SK-N-SH treated with all-trans-retinoic acid at 6 μM for 48 hours (cell line): ENCODE results near the gene ARID5B.

Source experiments
- ATAC-seq: fragments of 200-7000 bp; cut with Tn5 transposase; 3 replicates; pipeline ENCODE4 v1.9.1; 2020; ENCODE audit warnings: mild to moderate bottlenecking, moderate library complexity
- ARNTL ChIP-seq: fragments of 450-650 bp; formaldehyde crosslinking; IDR thresholded peaks from 2 replicates; pipeline ENCODE4 v1.5.0; 2020; ENCODE audit warnings: low read depth, mild to moderate bottlenecking, moderate library complexity, borderline replicate concordance
- BACH2 ChIP-seq: fragments of 250-450 bp; sonication (Bioruptor Pico); IDR thresholded peaks from 2 replicates; pipeline ENCODE4 v1.9.0; 2021; ENCODE audit warnings: mild to moderate bottlenecking, borderline replicate concordance
- CSDC2 ChIP-seq: fragments of 250-450 bp; sonication (Bioruptor Pico); IDR thresholded peaks from 2 replicates; pipeline ENCODE4 v1.5.0; 2020; ENCODE audit warnings: mild to moderate bottlenecking, moderate library complexity
- ESRRG ChIP-seq: fragments of 250-450 bp; sonication (Bioruptor Pico); IDR thresholded peaks from 2 replicates; pipeline ENCODE4 v1.6.1; 2021; ENCODE audit warnings: mild to moderate bottlenecking
- GLIS3 ChIP-seq: fragments of 250-450 bp; sonication (Bioruptor Pico); IDR thresholded peaks from 2 replicates; pipeline ENCODE4 v1.5.0; 2020; ENCODE audit warnings: mild to moderate bottlenecking, moderate library complexity
- ISL1 ChIP-seq: fragments of 250-450 bp; sonication (Bioruptor Pico); IDR thresholded peaks from 2 replicates; pipeline ENCODE4 v2.1.2; 2022; ENCODE audit warnings: mild to moderate bottlenecking, moderate library complexity
- OSR1 ChIP-seq: fragments of 250-450 bp; sonication (Bioruptor Pico); IDR thresholded peaks from 2 replicates; pipeline ENCODE4 v1.8.0; 2022; ENCODE audit warnings: moderate library complexity, mild to moderate bottlenecking, inconsistent platforms
- PPARA ChIP-seq: fragments of 250-450 bp; sonication (Bioruptor Pico); IDR thresholded peaks from 2 replicates; pipeline ENCODE4 v1.5.0; 2020; ENCODE audit warnings: mild to moderate bottlenecking, borderline replicate concordance
- RARB ChIP-seq: fragments of 250-450 bp; sonication (Bioruptor Pico); IDR thresholded peaks from 2 replicates; pipeline ENCODE4 v1.8.0; 2021; ENCODE audit warnings: mild to moderate bottlenecking, moderate library complexity
- TCF4 ChIP-seq: fragments of 250-450 bp; sonication (Bioruptor Pico); IDR thresholded peaks from 2 replicates; pipeline ENCODE4 v1.8.0; 2021; ENCODE audit warnings: mild to moderate bottlenecking, moderate library complexity, borderline replicate concordance
- TOX ChIP-seq: fragments of 250-450 bp; sonication (Bioruptor Pico); IDR thresholded peaks from 2 replicates; pipeline ENCODE4 v1.8.0; 2021; ENCODE audit warnings: mild to moderate bottlenecking, moderate library complexity, borderline replicate concordance
- ZC3H10 ChIP-seq: fragments of 250-450 bp; sonication (Bioruptor Pico); IDR thresholded peaks from 2 replicates; pipeline ENCODE4 v1.5.1; 2021; ENCODE audit warnings: mild to moderate bottlenecking, moderate library complexity
- ZNF70 ChIP-seq: fragments of 450-650 bp; formaldehyde crosslinking; IDR thresholded peaks from 2 replicates; pipeline ENCODE4 v1.5.0; 2020; ENCODE audit warnings: mild to moderate bottlenecking, moderate library complexity
- ZNF8 ChIP-seq: fragments of 450-650 bp; formaldehyde crosslinking; IDR thresholded peaks from 2 replicates; pipeline ENCODE4 v1.5.0; 2020; ENCODE audit warnings: mild to moderate bottlenecking, moderate library complexity
- TF ChIP-seq, protein P1 (sequence below): fragments of 250-450 bp; sonication (Bioruptor Pico); IDR thresholded peaks from 2 replicates; pipeline ENCODE4 v1.8.0; 2020; ENCODE audit warnings: mild to moderate bottlenecking, moderate library complexity, borderline replicate concordance
- TF ChIP-seq, protein P2 (sequence below): fragments of 250-450 bp; sonication (Bioruptor Pico); IDR thresholded peaks from 2 replicates; pipeline ENCODE4 v1.8.0; 2021; ENCODE audit warnings: low read depth, mild to moderate bottlenecking, moderate library complexity, borderline replicate concordance
- TF ChIP-seq, protein P3 (sequence below): fragments of 250-450 bp; sonication (Bioruptor Pico); IDR thresholded peaks from 2 replicates; pipeline ENCODE4 v1.5.0; 2020; ENCODE audit warnings: mild to moderate bottlenecking, moderate library complexity
- TF ChIP-seq, protein P4 (sequence below): fragments of 250-450 bp; sonication (Bioruptor Pico); IDR thresholded peaks from 2 replicates; pipeline ENCODE4 v1.5.1; 2020; ENCODE audit warnings: low read depth, mild to moderate bottlenecking, moderate library complexity

ARID5B gene

DNA sequence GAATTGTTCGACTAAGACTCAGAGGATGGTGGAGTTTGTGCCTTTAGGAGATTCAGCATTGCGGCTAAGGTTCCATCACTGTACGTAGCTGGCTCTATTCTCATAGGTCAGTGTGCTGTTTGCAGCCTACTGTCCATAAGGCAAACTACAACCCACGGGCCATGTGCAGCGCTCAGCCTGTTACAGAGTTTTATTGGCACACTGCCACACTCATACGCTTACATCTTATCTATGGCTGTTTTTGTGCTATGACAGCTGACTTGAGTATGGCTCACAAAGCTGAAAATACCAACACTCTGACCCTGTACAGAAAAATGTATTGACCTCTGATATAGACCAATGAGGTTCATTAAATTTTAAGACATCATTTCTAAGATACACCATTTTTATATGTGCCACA is 114.5 kb downstream of the ARID5B start:
- no peak for TF ChIP-seq CSDC2 (CRISPR knock-in tag)
- TF ChIP-seq TOX (CRISPR knock-in tag), result no peak
- no peak for TF ChIP-seq ZNF8
- no peak for TF ChIP-seq PPARA
- TF ChIP-seq, all 23 proteins: peak for 0
- peak; percentile 49 for ATAC-seq

DNA sequence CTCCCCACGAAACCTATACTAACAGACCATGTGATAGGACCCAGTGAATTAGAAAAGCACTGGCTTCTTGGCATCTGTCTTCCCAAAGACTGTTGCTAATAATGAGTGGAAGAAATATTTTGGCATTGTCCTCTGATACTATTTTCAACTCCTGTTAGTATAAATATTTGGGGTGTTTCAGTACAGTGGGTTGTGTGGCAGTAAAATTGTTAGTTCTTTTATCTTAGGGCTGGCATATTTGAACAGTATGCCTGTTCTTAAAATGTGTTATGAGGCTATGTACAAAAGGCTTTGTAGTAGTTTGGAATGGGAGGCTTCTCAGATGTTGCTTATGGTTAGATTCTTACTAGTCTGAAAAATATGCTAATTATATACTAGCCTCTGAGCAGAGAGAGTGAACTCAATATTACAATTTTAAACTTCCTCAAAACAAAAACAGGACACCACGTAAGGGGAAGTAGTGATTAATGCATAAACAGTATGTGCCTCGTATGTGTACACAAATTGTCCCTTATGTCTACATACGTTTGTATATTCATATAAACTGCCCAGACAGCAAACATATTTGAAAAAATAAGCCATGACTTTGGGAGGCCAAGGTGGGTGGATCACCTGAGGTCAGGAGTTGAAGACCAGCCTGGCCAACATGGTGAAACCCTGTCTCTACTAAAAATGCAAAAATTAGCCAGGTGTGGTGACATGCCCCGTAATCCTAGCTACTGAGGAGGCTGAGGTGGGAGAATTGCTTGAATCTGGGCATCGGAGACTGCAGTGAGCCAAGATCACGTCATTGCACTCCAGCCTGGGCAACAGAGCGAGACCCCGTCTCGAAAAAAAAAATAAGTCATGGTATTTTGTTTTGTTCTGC is 115.4 kb downstream of the ARID5B start:
- TF ChIP-seq, protein P1, sequence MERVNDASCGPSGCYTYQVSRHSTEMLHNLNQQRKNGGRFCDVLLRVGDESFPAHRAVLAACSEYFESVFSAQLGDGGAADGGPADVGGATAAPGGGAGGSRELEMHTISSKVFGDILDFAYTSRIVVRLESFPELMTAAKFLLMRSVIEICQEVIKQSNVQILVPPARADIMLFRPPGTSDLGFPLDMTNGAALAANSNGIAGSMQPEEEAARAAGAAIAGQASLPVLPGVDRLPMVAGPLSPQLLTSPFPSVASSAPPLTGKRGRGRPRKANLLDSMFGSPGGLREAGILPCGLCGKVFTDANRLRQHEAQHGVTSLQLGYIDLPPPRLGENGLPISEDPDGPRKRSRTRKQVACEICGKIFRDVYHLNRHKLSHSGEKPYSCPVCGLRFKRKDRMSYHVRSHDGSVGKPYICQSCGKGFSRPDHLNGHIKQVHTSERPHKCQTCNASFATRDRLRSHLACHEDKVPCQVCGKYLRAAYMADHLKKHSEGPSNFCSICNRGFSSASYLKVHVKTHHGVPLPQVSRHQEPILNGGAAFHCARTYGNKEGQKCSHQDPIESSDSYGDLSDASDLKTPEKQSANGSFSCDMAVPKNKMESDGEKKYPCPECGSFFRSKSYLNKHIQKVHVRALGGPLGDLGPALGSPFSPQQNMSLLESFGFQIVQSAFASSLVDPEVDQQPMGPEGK (CRISPR knock-in tag), result no peak
- TF ChIP-seq CSDC2 (CRISPR knock-in tag), result no peak
- TF ChIP-seq, protein P2, sequence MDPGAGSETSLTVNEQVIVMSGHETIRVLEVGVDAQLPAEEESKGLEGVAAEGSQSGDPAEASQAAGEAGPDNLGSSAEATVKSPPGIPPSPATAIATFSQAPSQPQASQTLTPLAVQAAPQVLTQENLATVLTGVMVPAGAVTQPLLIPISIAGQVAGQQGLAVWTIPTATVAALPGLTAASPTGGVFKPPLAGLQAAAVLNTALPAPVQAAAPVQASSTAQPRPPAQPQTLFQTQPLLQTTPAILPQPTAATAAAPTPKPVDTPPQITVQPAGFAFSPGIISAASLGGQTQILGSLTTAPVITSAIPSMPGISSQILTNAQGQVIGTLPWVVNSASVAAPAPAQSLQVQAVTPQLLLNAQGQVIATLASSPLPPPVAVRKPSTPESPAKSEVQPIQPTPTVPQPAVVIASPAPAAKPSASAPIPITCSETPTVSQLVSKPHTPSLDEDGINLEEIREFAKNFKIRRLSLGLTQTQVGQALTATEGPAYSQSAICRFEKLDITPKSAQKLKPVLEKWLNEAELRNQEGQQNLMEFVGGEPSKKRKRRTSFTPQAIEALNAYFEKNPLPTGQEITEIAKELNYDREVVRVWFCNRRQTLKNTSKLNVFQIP, result no peak
- TF ChIP-seq, all 23 proteins: peak for 0
- ATAC-seq, result peak; percentile 49

DNA sequence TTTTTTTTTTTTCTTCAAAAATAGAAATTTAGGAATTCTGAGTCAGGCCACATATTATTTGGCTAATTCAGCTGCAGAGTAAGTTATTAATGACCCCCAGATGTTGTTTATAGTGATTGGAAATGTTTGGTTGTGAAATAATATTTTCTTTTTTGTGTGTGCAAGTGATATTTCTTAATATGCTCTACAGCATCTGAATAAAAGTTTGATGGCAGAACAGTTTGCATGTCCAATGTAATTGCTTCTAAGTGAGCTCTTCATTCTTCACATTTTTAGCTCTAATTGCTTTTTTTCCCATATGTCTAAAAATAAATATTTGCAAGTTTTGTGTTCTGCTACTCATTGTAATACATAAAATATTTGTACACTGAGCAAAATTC is 116.0 kb downstream of the ARID5B start:
- no peak for TF ChIP-seq ESRRG
- TF ChIP-seq TOX (CRISPR knock-in tag), result no peak
- TF ChIP-seq, protein P3, sequence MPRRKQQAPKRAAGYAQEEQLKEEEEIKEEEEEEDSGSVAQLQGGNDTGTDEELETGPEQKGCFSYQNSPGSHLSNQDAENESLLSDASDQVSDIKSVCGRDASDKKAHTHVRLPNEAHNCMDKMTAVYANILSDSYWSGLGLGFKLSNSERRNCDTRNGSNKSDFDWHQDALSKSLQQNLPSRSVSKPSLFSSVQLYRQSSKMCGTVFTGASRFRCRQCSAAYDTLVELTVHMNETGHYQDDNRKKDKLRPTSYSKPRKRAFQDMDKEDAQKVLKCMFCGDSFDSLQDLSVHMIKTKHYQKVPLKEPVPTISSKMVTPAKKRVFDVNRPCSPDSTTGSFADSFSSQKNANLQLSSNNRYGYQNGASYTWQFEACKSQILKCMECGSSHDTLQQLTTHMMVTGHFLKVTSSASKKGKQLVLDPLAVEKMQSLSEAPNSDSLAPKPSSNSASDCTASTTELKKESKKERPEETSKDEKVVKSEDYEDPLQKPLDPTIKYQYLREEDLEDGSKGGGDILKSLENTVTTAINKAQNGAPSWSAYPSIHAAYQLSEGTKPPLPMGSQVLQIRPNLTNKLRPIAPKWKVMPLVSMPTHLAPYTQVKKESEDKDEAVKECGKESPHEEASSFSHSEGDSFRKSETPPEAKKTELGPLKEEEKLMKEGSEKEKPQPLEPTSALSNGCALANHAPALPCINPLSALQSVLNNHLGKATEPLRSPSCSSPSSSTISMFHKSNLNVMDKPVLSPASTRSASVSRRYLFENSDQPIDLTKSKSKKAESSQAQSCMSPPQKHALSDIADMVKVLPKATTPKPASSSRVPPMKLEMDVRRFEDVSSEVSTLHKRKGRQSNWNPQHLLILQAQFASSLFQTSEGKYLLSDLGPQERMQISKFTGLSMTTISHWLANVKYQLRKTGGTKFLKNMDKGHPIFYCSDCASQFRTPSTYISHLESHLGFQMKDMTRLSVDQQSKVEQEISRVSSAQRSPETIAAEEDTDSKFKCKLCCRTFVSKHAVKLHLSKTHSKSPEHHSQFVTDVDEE (CRISPR knock-in tag), result no peak
- TF ChIP-seq GLIS3 (CRISPR knock-in tag), result no peak
- TF ChIP-seq ISL1, result no peak
- TF ChIP-seq OSR1 (CRISPR knock-in tag), result no peak
- TF ChIP-seq ZC3H10 (CRISPR knock-in tag), result no peak
- TF ChIP-seq ZNF70 (CRISPR knock-in tag), result no peak
- no peak for TF ChIP-seq ARNTL (CRISPR knock-in tag)
- TF ChIP-seq, protein P4, sequence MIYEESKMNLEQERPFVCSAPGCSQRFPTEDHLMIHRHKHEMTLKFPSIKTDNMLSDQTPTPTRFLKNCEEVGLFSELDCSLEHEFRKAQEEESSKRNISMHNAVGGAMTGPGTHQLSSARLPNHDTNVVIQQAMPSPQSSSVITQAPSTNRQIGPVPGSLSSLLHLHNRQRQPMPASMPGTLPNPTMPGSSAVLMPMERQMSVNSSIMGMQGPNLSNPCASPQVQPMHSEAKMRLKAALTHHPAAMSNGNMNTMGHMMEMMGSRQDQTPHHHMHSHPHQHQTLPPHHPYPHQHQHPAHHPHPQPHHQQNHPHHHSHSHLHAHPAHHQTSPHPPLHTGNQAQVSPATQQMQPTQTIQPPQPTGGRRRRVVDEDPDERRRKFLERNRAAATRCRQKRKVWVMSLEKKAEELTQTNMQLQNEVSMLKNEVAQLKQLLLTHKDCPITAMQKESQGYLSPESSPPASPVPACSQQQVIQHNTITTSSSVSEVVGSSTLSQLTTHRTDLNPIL, result no peak
- no peak for TF ChIP-seq CSDC2 (CRISPR knock-in tag)
- TF ChIP-seq, protein P2, result no peak
- TF ChIP-seq BACH2 (CRISPR knock-in tag), result no peak
- no peak for TF ChIP-seq TCF4 (CRISPR knock-in tag)
- TF ChIP-seq RARB (CRISPR knock-in tag), result no peak
- ATAC-seq, result peak; percentile 32
